ENCODE results near the gene CR1L.
"Not testable (repeated sequence)": the region's sequence is repeated elsewhere in the genome, so short reads cannot be mapped to it uniquely, and the experiment has no call there.

CR1L gene

GRCh38 chr1:207646944-207647579 lies 2.1 kb downstream of the CR1L start:
- DNase-seq, result no peak

GRCh38 chr1:207647671-207648333 lies 2.9 kb downstream of the CR1L start:
- DNase-seq, result no peak

GRCh38 chr1:207648334-207649209 lies 3.6 kb downstream of the CR1L start:
- DNase-seq, result no peak

GRCh38 chr1:207649210-207649753 lies 4.3 kb downstream of the CR1L start:
- no peak for DNase-seq

GRCh38 chr1:207649865-207650580 lies 5.1 kb downstream of the CR1L start:
- DNase-seq, result no peak

- no peak for DNase-seq
Observed at GRCh38 chr1:207651583-207651982, 6.7 kb downstream of the CR1L start.

GRCh38 chr1:207654320-207654719 lies 9.4 kb downstream of the CR1L start:
- no peak for DNase-seq

GRCh38 chr1:207658408-207658807 lies 13.5 kb downstream of the CR1L start:
- no peak for DNase-seq

- no peak for DNase-seq
Observed at GRCh38 chr1:207658904-207659485, 14.1 kb downstream of the CR1L start.

- DNase-seq, result no peak
Observed at GRCh38 chr1:207659545-207660153, 14.7 kb downstream of the CR1L start.

GRCh38 chr1:207661420-207661819 lies 16.5 kb downstream of the CR1L start:
- DNase-seq, result not testable (repeated sequence)

- no peak for DNase-seq
Observed at GRCh38 chr1:207666342-207666741, 21.4 kb downstream of the CR1L start.

- no peak for DNase-seq
Observed at GRCh38 chr1:207669528-207670009, 24.6 kb downstream of the CR1L start.

- no peak for DNase-seq
Observed at GRCh38 chr1:207670192-207670591, 25.3 kb downstream of the CR1L start.

GRCh38 chr1:207670997-207671396 lies 26.1 kb downstream of the CR1L start:
- DNase-seq, result no peak

GRCh38 chr1:207672522-207673130 lies 27.7 kb downstream of the CR1L start:
- DNase-seq, result peak; percentile 59

- no peak for DNase-seq
Observed at GRCh38 chr1:207673399-207673798, 28.5 kb downstream of the CR1L start.

GRCh38 chr1:207676153-207676552 lies 31.2 kb downstream of the CR1L start:
- no peak for DNase-seq

- peak; percentile 57 for DNase-seq
Observed at GRCh38 chr1:207680590-207681388, 35.9 kb downstream of the CR1L start.

GRCh38 chr1:207682872-207683434 lies 38.0 kb downstream of the CR1L start:
- not testable (repeated sequence) for DNase-seq
